Fibroblast of skin of left biceps (primary cell): ENCODE data around the gene CCDC32.

Source experiments
- DNase-seq, 2 experiments: peaks; one replicate each; pipeline ENCODE4 v3.0.0-alpha.2; 2013; ENCODE audit warnings: low read depth in 2 of 2

The CCDC32 gene

DNA sequence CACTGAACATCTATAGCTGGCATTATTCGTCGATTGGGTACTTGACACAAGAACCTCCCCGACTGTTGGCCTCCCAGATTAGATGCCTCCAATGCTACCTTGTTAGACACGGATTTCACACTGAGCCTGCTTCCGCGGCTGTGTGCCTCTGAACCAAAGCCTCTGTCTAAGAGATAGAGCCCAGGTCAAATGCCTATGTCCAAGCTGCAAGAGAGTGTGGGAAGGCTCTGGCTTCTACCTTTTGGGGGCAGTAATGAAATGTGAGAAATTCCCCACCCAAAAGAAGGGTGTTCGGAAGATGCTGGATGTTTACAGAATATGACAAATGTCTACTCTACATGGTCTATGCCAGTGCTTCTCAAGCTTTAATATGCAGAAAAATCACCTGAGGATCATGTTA lies 2.3 kb upstream of the CCDC32 start:
- no peak for DNase-seq

- DNase-seq: no peak
Measured at GRCh38 chr15:40565333-40566238, 744 bp upstream of the CCDC32 start.

GRCh38 chr15:40563426-40563825 lies 1.4 kb downstream of the CCDC32 start:
- no peak for DNase-seq

- no peak for DNase-seq
Measured at GRCh38 chr15:40562691-40563090, 2.2 kb downstream of the CCDC32 start.

GRCh38 chr15:40558952-40559742 lies 5.7 kb downstream of the CCDC32 start:
- DNase-seq: no peak

DNA sequence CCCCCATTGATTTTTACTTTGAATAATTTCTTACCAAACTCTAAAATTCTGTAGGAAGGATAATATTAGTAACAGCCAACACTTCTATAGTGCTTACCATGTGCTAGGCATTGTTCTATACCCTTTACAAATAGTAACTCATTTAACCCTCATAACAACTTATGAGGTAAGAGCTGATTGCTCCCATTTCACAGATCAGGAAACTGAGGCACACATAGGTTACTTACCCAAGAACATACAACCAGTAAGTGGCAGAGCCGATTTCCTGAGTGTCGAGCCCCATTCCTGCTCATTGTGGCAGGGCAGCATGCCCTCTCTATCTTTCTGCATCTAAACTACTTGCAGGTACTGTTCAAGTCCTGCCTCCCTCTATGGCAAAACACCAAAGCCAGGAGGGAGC lies 9.0 kb downstream of the CCDC32 start:
- no peak for DNase-seq

DNA sequence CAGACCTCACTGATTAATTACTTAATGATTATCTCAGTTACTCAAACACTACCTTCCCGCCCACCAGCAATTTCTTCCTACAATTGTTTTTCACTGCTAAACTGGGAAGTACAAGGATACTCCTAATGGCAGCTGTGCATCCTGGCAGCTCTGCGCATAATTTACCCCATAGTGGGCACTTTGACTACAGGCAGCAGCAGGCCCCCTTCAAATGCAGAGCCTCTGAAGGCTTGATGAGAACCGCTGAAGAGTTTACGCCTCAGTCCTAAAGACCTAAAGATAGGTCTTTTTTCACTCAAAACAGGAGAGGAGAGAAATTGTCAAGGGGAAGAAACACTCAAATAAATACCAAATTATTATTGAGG lies 10.7 kb downstream of the CCDC32 start:
- DNase-seq: no peak

DNA sequence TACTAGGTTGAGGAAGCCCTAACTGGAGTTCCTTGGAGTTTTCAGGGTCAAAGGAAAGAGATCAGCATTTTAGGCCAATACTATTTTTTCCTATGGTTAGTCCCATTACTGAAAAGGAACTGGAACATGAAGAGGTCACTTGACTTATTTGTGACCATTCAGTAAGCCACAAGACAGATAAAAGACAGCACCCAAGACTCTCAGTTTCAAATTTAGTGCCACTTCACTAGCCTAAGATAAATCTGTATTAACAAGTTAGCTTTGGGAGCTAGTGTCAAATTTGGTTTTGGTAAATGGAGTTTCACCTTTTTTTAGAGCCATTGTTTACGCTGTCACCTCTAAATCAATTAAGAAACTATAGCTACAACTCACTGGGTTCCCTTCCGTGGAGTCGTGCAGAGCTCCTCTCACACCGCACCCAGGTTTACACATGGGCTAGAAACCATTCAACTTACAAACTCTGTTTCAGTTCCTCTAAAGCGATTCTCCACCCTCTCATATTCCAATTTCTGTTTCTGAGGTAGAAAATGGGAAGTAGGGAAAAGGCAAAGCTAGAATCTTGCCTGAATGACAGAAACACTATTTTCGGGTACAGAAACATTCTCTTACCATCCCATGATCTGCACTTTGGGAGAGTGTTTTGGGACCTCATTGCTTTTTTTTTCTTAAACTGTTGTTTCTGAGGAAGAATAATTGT lies 14.4 kb downstream of the CCDC32 start:
- no peak for DNase-seq

DNA sequence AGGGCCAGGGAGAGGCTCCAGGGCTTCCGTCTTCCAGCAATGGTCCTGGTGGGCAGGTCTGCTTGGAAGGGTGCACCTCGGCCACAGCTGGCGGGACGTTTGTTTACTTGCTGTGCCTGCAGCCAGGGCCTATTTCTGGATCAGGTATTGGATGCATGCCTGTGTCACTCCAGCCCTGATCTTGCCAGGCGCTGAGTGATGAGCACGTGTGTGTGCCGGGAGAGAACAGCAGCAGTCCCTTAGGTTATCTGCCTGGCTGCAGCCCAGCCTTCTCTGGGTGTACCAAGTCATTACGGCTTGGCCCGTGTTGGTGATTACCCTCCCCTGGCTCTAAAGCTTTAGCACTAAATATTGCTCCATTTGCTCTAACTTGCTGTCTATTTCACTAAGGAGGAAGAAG lies 14.9 kb downstream of the CCDC32 start:
- no peak for DNase-seq

GRCh38 chr15:40548610-40549009 lies 16.2 kb downstream of the CCDC32 start:
- DNase-seq: no peak

- no peak for DNase-seq
Measured at GRCh38 chr15:40545457-40545856, 19.4 kb downstream of the CCDC32 start.

GRCh38 chr15:40543631-40544294 lies 21.1 kb downstream of the CCDC32 start:
- no peak for DNase-seq

- no peak for DNase-seq
Measured at GRCh38 chr15:40543082-40543481, 21.8 kb downstream of the CCDC32 start.

DNA sequence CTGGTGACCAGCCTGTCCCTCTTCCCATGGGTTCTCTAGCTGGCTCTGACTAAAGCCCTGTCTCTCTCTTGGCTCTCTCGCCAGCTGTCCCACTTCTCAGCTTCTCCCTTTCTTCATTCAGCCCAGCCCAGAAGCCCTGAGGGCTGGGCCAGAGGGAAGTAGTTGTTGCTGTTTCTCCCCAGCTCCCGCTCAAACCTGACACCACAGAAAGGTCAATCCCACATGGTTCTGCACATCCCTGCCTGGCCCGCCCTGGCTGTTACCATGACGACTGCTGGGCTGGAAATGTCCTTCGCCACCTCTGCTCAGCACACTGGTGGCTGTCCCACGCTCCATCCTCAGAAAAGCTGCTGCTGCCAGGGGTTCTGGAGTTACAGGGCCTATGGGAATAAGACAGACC lies 25.9 kb downstream of the CCDC32 start:
- DNase-seq: no peak

DNA sequence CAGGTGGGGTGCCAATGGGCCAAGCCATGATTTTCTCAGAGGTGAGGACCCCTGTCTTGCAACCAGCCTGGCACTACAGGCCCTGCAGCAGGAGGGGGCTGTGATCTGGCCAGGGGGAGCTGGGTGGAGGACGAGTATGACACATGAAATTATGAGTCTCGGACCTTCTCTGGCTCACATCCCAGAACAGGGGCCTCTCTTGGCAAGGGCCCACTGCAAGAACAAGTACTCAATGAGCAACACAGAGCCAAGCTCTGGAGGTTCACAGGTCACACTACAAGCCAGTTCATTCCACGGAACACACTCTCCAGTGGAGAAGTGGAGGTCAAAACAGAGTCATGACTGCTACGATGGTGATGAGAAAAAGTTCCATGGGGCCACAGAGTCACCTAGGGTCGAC lies 28.3 kb downstream of the CCDC32 start:
- peak; percentile 7 to 8 for DNase-seq

GRCh38 chr15:40534371-40534770 lies 30.5 kb downstream of the CCDC32 start:
- DNase-seq: no peak

- DNase-seq: no peak
Measured at GRCh38 chr15:40533763-40534364, 31.0 kb downstream of the CCDC32 start.

DNA sequence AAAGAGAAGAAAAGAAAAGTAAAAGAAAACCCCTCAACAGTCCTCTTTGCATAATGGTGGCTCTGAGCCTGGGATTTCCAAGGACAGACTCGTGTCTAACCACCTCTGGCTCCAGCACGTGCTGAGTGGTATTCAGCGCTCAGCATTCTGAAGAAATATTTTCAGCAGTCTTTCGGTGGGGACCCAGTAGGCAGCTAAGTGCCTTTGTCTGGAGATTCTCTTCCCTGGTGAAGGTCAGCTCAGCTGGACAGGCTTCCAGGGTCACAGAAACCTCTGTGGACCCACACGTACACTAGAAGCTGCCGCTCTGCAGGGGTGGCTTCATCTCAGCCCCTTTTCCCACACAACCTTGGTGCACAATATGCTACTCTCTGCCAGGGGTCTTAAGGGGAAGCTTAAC lies 36.0 kb downstream of the CCDC32 start:
- no peak for DNase-seq

DNA sequence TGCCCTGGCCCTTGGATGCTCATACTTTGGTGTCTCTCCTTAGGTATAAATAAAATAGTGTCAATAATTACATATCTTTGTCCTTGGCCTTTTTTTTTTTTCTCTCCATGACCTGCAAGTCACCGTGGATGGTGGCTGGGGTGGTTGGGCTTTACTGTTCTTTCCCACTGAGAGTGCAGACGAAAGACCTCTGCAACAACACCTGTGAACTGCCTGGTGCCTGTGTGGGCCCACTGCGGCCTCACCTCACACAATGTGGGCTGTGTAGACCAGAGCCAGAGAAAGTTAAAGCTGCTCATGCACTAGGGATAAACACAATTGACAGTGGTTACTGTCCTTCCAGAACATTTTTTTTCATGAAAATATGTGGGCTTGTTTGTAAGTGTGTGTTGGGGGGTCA lies 39.0 kb downstream of the CCDC32 start:
- no peak for DNase-seq

DNA sequence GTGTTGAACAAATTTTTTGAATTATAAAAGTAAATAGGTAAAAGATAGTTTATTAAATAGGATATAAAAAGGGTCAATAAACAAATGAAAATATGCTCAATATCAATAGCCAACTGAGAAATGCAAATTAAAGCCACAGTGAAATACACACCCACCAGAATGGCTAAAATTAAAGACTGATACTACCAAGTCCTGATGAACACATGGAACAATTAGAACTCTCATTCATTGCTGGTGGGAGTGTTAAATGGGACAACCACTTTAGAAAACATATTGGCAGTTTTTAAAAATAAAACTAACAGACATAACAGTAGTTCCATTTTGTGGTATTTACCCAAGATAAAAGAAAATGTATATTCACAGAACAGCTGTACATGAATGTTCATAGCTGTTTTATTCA lies 41.2 kb downstream of the CCDC32 start:
- no peak for DNase-seq

- no peak for DNase-seq
Measured at GRCh38 chr15:40516322-40516721, 48.5 kb downstream of the CCDC32 start.

GRCh38 chr15:40513609-40514008 lies 51.2 kb downstream of the CCDC32 start:
- DNase-seq: no peak
